A549 (cell line): ENCODE results near the gene MVB12B. TPM values are rescaled to one million over a fixed set of nuclear protein-coding genes. Genes with fewer than 3 reads are reported as not detected.

ENCODE experiments used
- ATAC-seq, 2 experiments: fragments of 200-7000 bp in 1 of 2; fragments of >200 bp in 1 of 2; cut with Nextera tagmentation in 1 of 2; cut with Tn5 transposase in 1 of 2; 3 replicates each; pipeline versions ENCODE4 v1.8.0 to v1.9.1; 2018 to 2020; ENCODE audit warnings: mild to moderate bottlenecking in 1 of 2, moderate library complexity in 1 of 2
- CTCF ChIA-PET: fragments of 300-600 bp; sonication (Branson Sonifier 250); formaldehyde crosslinking; extraction: SDS; loops from one replicate; lab custom pipeline; 2021; ENCODE audit warnings: antibody characterized with exemption, inconsistent platforms; lab: Yijun Ruan, JAX
- POLR2A ChIA-PET: fragments of 350-600 bp; formaldehyde crosslinking; extraction: SDS; loops from one replicate; lab custom pipeline; 2021; ENCODE audit warnings: antibody characterized with exemption, inconsistent platforms; lab: Yijun Ruan, JAX
- DNase-seq, 2 experiments: peaks; one replicate each; pipeline versions ENCODE4 v3.0.0 to v3.0.0-alpha.2; 2011 to 2016; ENCODE audit warnings: low read depth in 1 of 2, low spot score in 1 of 2
- FAIRE-seq: peaks from 2 replicates; lab custom pipeline; 2011; peaks lifted over from hg19 to GRCh38; lab: Jason Lieb, UNC
- H3K27ac ChIP-seq, 2 experiments: fragments of >200 bp; sonication (Bioruptor Twin); formaldehyde crosslinking; 3 replicates each; pipeline ENCODE4 v1.5.1; 2016 to 2017
- H3K4me1 ChIP-seq: fragments of >200 bp; sonication (Bioruptor Twin); formaldehyde crosslinking; 3 replicates; pipeline ENCODE4 v1.6.1; 2016
- H3K4me2 ChIP-seq: fragments of >200 bp; sonication (Bioruptor Twin); formaldehyde crosslinking; 3 replicates; pipeline ENCODE4 v1.6.1; 2016
- H3K4me3 ChIP-seq: fragments of >200 bp; sonication (Bioruptor Twin); formaldehyde crosslinking; 3 replicates; pipeline ENCODE4 v1.5.1; 2016
- H3K9me3 ChIP-seq: fragments of >200 bp; sonication (Bioruptor Twin); formaldehyde crosslinking; 3 replicates; pipeline ENCODE4 v1.6.1; 2016
- BCL3 ChIP-seq: fragments of >200 bp; sonication (Bioruptor Twin); formaldehyde crosslinking; IDR thresholded peaks from 3 replicates; pipeline ENCODE4 v1.6.1; 2016
- CBX8 ChIP-seq: fragments of 200-600 bp; sonication (generic); IDR thresholded peaks from 2 replicates; pipeline ENCODE4 v1.6.1; 2016
- CHD2 ChIP-seq: fragments of 150-350 bp; IDR thresholded peaks from 2 replicates; pipeline ENCODE4 v1.6.1; 2014; ENCODE audit warnings: low read length; ENCODE audit not compliant: partially characterized antibody
- CHD4 ChIP-seq: fragments of 200-600 bp; sonication (generic); IDR thresholded peaks from 2 replicates; pipeline ENCODE4 v1.6.1; 2016; ENCODE audit warnings: antibody characterized with exemption, mild to moderate bottlenecking, borderline replicate concordance
- CTCF ChIP-seq: fragments of >200 bp; sonication (Bioruptor Twin); formaldehyde crosslinking; IDR thresholded peaks from 3 replicates; pipeline ENCODE4 v1.5.1; 2016
- E2F6 ChIP-seq: IDR thresholded peaks from 2 replicates; pipeline ENCODE4 v1.6.1; 2012; ENCODE audit warnings: low read depth, borderline replicate concordance
- ELK1 ChIP-seq: fragments of 150-350 bp; IDR thresholded peaks from 2 replicates; pipeline ENCODE4 v1.6.1; 2014; ENCODE audit warnings: low read depth, mild to moderate bottlenecking, low read length
- HMGXB4 ChIP-seq: fragments of 250-450 bp; sonication (Bioruptor Pico); IDR thresholded peaks from 2 replicates; pipeline ENCODE4 v1.5.0; 2021; ENCODE audit warnings: mild to moderate bottlenecking, moderate library complexity, borderline replicate concordance
- JUN ChIP-seq, 2 experiments: fragments of >200 bp; sonication (Bioruptor Twin); formaldehyde crosslinking; IDR thresholded peaks; 2 replicates in 1 of 2; 3 replicates in 1 of 2; pipeline ENCODE4 v1.6.1; 2016 to 2017
- JUNB ChIP-seq: fragments of >200 bp; sonication (Bioruptor Twin); formaldehyde crosslinking; IDR thresholded peaks from 2 replicates; pipeline ENCODE4 v1.6.1; 2016
- KDM5A ChIP-seq: fragments of 200-600 bp; sonication (generic); IDR thresholded peaks from 2 replicates; pipeline ENCODE4 v1.6.1; 2016; ENCODE audit warnings: antibody characterized with exemption, mild to moderate bottlenecking
- MAFK ChIP-seq: fragments of 450-650 bp; IDR thresholded peaks from 2 replicates; pipeline ENCODE4 v1.6.1; 2014; ENCODE audit not compliant: partially characterized antibody
- NPAS2 ChIP-seq: fragments of 250-450 bp; sonication (Bioruptor Pico); IDR thresholded peaks from 2 replicates; pipeline ENCODE4 v1.8.0; 2022; ENCODE audit warnings: mild to moderate bottlenecking, moderate library complexity, borderline replicate concordance
- PBX3 ChIP-seq: IDR thresholded peaks from 2 replicates; pipeline ENCODE4 v1.6.1; 2012
- POLR2AphosphoS2 ChIP-seq: conservative IDR thresholded peaks from 2 replicates; pipeline ENCODE4 v1.6.1; 2012; ENCODE audit warnings: low read length, improper control_type of control experiment, inconsistent platforms
- RARB ChIP-seq: fragments of 250-450 bp; sonication (Bioruptor Pico); IDR thresholded peaks from 2 replicates; pipeline ENCODE4 v1.8.0; 2021; ENCODE audit warnings: mild to moderate bottlenecking, moderate library complexity
- RCOR1 ChIP-seq: fragments of 150-350 bp; IDR thresholded peaks from 2 replicates; pipeline ENCODE4 v1.6.1; 2014; ENCODE audit warnings: antibody characterized with exemption, low read length, low read depth
- REST ChIP-seq: fragments of 200-600 bp; sonication (generic); IDR thresholded peaks from 2 replicates; pipeline ENCODE4 v1.6.1; 2016; ENCODE audit warnings: antibody characterized with exemption, mild to moderate bottlenecking, moderate library complexity
- RNF2 ChIP-seq: fragments of 200-600 bp; sonication (generic); IDR thresholded peaks from 2 replicates; pipeline ENCODE4 v1.6.1; 2016; ENCODE audit warnings: low read depth, mild to moderate bottlenecking, antibody characterized with exemption, moderate library complexity, borderline replicate concordance
- SMC3 ChIP-seq: fragments of >200 bp; sonication (Bioruptor Twin); formaldehyde crosslinking; IDR thresholded peaks from 3 replicates; pipeline ENCODE4 v1.6.1; 2018; ENCODE audit warnings: inconsistent platforms
- ZNF302 ChIP-seq: fragments of 250-450 bp; sonication (Bioruptor Pico); IDR thresholded peaks from 2 replicates; pipeline ENCODE4 v1.9.0; 2021; ENCODE audit warnings: inconsistent platforms, mild to moderate bottlenecking, moderate library complexity
- WGBS: methylation state at CpG from one replicate; pipeline ENCODE4 v1.1.6; 2017; ENCODE audit errors: missing lambda C conversion rate; 5-methylcytosine and 5-hydroxymethylcytosine counted together
- polyA plus RNA-seq, 4 experiments: library from polyadenylated mRNA; depleted of rRNA in 3 of 4; stranded (reverse); fragments of >200 nt; fragmentation: RNase III in 1 of 4; extraction: RNeasy Plus Mini Kit Qiagen cat#74134 plus additional on column Dnase treatment in 1 of 4; gene quantifications; 2 replicates in 3 of 4; 3 replicates in 1 of 4; pipeline ENCODE4 v1.2.3, GENCODE V29; 2011 to 2017

The MVB12B gene
- polyA plus RNA-seq, 2 of the 4 experiments (the other 2 are of a cell fraction): 4.6 to 5.9 TPM

GRCh38 chr9:126508171-126508591, 181.6 kb downstream of the MVB12B start:
- FAIRE-seq: no peak
- POLR2A ChIA-PET: interaction anchor here (1.1 kb wide), 1 partner anchor 1822 kb away, joined by 3 read pairs; no protein-coding TSS in a partner anchor
- TF ChIP-seq BCL3 (no peak), CHD2 (no peak)

GRCh38 chr9:126508928-126509327, 182.3 kb downstream of the MVB12B start:
- no peak for DNase-seq
- ChIA-PET POLR2A (no interaction called here), CTCF (interaction anchor here (0.7 to 13.1 kb wide), 5 partner anchors 9 to 1101 kb away, joined by 3 to 178 read pairs (median 11); no protein-coding TSS in a partner anchor)
- H3K4me2 ChIP-seq: no peak overlapping the region
- H3K4me3 ChIP-seq: no peak overlapping the region
- H3K9me3 ChIP-seq: no peaks in the 10 kb centered on the region
- no peak overlapping the region for H3K27ac ChIP-seq
- FAIRE-seq: no peak
- 61% methylated on average over 2 of the region's 2 CpGs for WGBS
- peaks cover 2% of the 10 kb centered on the region; the same call in 1 of the 3 replicates for H3K4me1 ChIP-seq
- TF ChIP-seq E2F6 (no peak), CHD4 (no peak), RNF2 (no peak), REST (no peak), ELK1 (no peak), HMGXB4 (CRISPR knock-in tag) (no peak), RCOR1 (no peak), MAFK (no peak), BCL3 (no peak), ZNF302 (CRISPR knock-in tag) (no peak), NPAS2 (CRISPR knock-in tag) (no peak), CTCF (no peak), PBX3 (no peak), RARB (CRISPR knock-in tag) (no peak), SMC3 (no peak), CBX8 (no peak), POLR2AphosphoS2 (no peak), JUNB (no peak), KDM5A (no peak), JUN (IDR thresholded peaks at IDR 0.05) (no peak)
- no peak for ATAC-seq

More at GRCh38 chr9:126508171-126508591, 181.6 kb downstream of the MVB12B start:
- Histone ChIP-seq H3K27ac (no peak overlapping the region), H3K4me3 (no peak overlapping the region), H3K4me1 (no peaks in the 10 kb centered on the region), H3K4me2 (no peak overlapping the region), H3K9me3 (no peaks in the 10 kb centered on the region)
- 0 out of 6 replicates have a peak, but pooled peaks of 1 of the 2 experiments have one; percentile 11 for ATAC-seq
- CTCF ChIA-PET: interaction anchor here (0.7 to 13.1 kb wide), 7 partner anchors 9 to 1100 kb away, joined by 3 to 178 read pairs (median 8); no protein-coding TSS in a partner anchor
- DNase-seq: no peak
- 87% methylated on average over 12 of the region's 12 CpGs for WGBS
